GM13977 (cell line): ENCODE measurements around the gene NELL1.

Experiments used
- DNase-seq: peaks from one replicate; pipeline ENCODE4 v3.0.0; 2012; ENCODE audit warnings: low spot score
- CTCF ChIP-seq: IDR thresholded peaks from 2 replicates; pipeline ENCODE4 v1.5.1; 2012; ENCODE audit warnings: mild to moderate bottlenecking, control low read depth; ENCODE audit not compliant: insufficient read depth; ENCODE audit errors: extremely low read depth, missing control alignments
- in situ Hi-C: fragments of 300-500 bp; cut with MboI; formaldehyde crosslinking; loops from one replicate; pipeline ENCODE4 v1.12.0; 2022; ENCODE audit warnings: low sequenced_read_pairs, low pct_unique_long_range_greater_than_20kb, mixed read lengths, inconsistent platforms; ENCODE audit not compliant: unreplicated experiment

The NELL1 gene

GRCh38 chr11:20980736-20981135 is 311.4 kb downstream of the NELL1 start:
- DNase-seq: no peak
- TF ChIP-seq CTCF: no peak
- in situ Hi-C loops: no loop called here

GRCh38 chr11:20990447-20990846 is 321.1 kb downstream of the NELL1 start:
- in situ Hi-C loops: no loop called here
- no peak for TF ChIP-seq CTCF
- no peak for DNase-seq

GRCh38 chr11:20991471-20991870 is 322.1 kb downstream of the NELL1 start:
- in situ Hi-C loops: no loop called here
- DNase-seq: no peak
- TF ChIP-seq CTCF: no peak

- DNase-seq: no peak
- in situ Hi-C loops: no loop called here
- TF ChIP-seq CTCF: no peak
Measured at GRCh38 chr11:21007297-21007696, 337.9 kb downstream of the NELL1 start.

GRCh38 chr11:21018248-21018647 is 348.9 kb downstream of the NELL1 start:
- no peak for TF ChIP-seq CTCF
- in situ Hi-C loops: no loop called here
- DNase-seq: no peak

GRCh38 chr11:21026685-21027084 is 357.3 kb downstream of the NELL1 start:
- TF ChIP-seq CTCF: no peak
- no peak for DNase-seq
- in situ Hi-C loops: no loop called here

GRCh38 chr11:21037850-21038249 is 368.5 kb downstream of the NELL1 start:
- in situ Hi-C loops: no loop called here
- DNase-seq: no peak
- no peak for TF ChIP-seq CTCF
